Activated naive CD8-positive, alpha-beta T cell treated with anti-CD3 and anti-CD28 coated beads, Interleukin-2, amount 50 U/mL, for 24 hours (primary cell): ENCODE data around the gene RSU1.

ENCODE experiments used
- ATAC-seq: fragments of 150-1000 bp; cut with Tn5 transposase; one replicate; pipeline ENCODE4 v1.10.0; 2021
- DNase-seq: peaks from one replicate; pipeline ENCODE4 v3.0.0; 2021
- H3K27ac Mint-ChIP-seq: one replicate; pipeline ENCODE4 v1.8.0; 2021; ENCODE audit warnings: mild to moderate bottlenecking, mixed read lengths
- H3K27me3 Mint-ChIP-seq: one replicate; pipeline ENCODE4 v1.8.0; 2021; ENCODE audit warnings: mixed read lengths
- H3K36me3 Mint-ChIP-seq: one replicate; pipeline ENCODE4 v1.8.0; 2021; ENCODE audit warnings: low read depth, mixed read lengths
- H3K4me1 Mint-ChIP-seq: one replicate; pipeline ENCODE4 v1.8.0; 2021; ENCODE audit warnings: mixed read lengths
- H3K4me3 Mint-ChIP-seq: one replicate; pipeline ENCODE4 v1.8.0; 2021; ENCODE audit warnings: mild to moderate bottlenecking, moderate library complexity, mixed read lengths
- H3K9me3 Mint-ChIP-seq: one replicate; pipeline ENCODE4 v1.8.0; 2021; ENCODE audit warnings: mixed read lengths

RSU1 gene

GRCh38 chr10:16817125-16818019 lies at the start of gene RSU1:
Gene RSU1 (minus strand): TSS chr10:16817424. CDS start chr10:16817081, 343 bp downstream.
- H3K4me1 Mint-ChIP-seq, result peaks cover 34% of the 10 kb centered on the region
- H3K9me3 Mint-ChIP-seq, result peaks cover 13% of the 10 kb centered on the region
- peaks cover 17% of the 10 kb centered on the region for H3K36me3 Mint-ChIP-seq
- ATAC-seq, result peak; percentile 98
- DNase-seq, result peak; percentile 99
- H3K4me3 Mint-ChIP-seq, result peak within 1 kb of the TSS; percentile 92
- H3K27ac Mint-ChIP-seq, result peak within 1 kb of the TSS; percentile 98
- peaks cover 4% of the 10 kb centered on the region for H3K27me3 Mint-ChIP-seq

- DNase-seq, result no peak
- no peak overlapping the region for H3K27ac Mint-ChIP-seq
Observed at GRCh38 chr10:16866541-16867275, 49.5 kb upstream of the RSU1 start.

GRCh38 chr10:16865766-16866165 lies 48.5 kb upstream of the RSU1 start:
- Mint-ChIP-seq H3K36me3 (peaks cover 2% of the 10 kb centered on the region), H3K9me3 (no peaks in the 10 kb centered on the region), H3K4me3 (no peak overlapping the region), H3K4me1 (no peaks in the 10 kb centered on the region), H3K27me3 (no peaks in the 10 kb centered on the region), H3K27ac (no peak overlapping the region)
- no peak for ATAC-seq
- DNase-seq, result no peak

More at GRCh38 chr10:16866541-16867275, 49.5 kb upstream of the RSU1 start:
- Mint-ChIP-seq H3K4me1 (no peaks in the 10 kb centered on the region), H3K4me3 (no peak overlapping the region), H3K36me3 (peaks cover 2% of the 10 kb centered on the region), H3K9me3 (no peaks in the 10 kb centered on the region), H3K27me3 (no peaks in the 10 kb centered on the region)
- no peak for ATAC-seq

- DNase-seq, result no peak
- Mint-ChIP-seq H3K27me3 (no peaks in the 10 kb centered on the region), H3K4me1 (no peaks in the 10 kb centered on the region), H3K27ac (no peak overlapping the region), H3K36me3 (peaks cover 2% of the 10 kb centered on the region), H3K9me3 (no peaks in the 10 kb centered on the region), H3K4me3 (no peak overlapping the region)
- ATAC-seq, result no peak
Observed at GRCh38 chr10:16863766-16864165, 46.5 kb upstream of the RSU1 start.

GRCh38 chr10:16857419-16857818 lies 40.2 kb upstream of the RSU1 start:
- no peaks in the 10 kb centered on the region for H3K27me3 Mint-ChIP-seq
- no peaks in the 10 kb centered on the region for H3K4me1 Mint-ChIP-seq
- no peak overlapping the region for H3K4me3 Mint-ChIP-seq
- no peak for DNase-seq
- no peaks in the 10 kb centered on the region for H3K36me3 Mint-ChIP-seq
- no peak overlapping the region for H3K27ac Mint-ChIP-seq
- no peaks in the 10 kb centered on the region for H3K9me3 Mint-ChIP-seq
- no peak for ATAC-seq

- no peaks in the 10 kb centered on the region for H3K36me3 Mint-ChIP-seq
- no peaks in the 10 kb centered on the region for H3K4me1 Mint-ChIP-seq
- no peak overlapping the region for H3K4me3 Mint-ChIP-seq
- H3K27me3 Mint-ChIP-seq, result no peaks in the 10 kb centered on the region
- no peak for ATAC-seq
- H3K27ac Mint-ChIP-seq, result no peak overlapping the region
- no peaks in the 10 kb centered on the region for H3K9me3 Mint-ChIP-seq
- DNase-seq, result no peak
Observed at GRCh38 chr10:16856567-16856966, 39.3 kb upstream of the RSU1 start.

GRCh38 chr10:16856092-16856491 lies 38.9 kb upstream of the RSU1 start:
- Mint-ChIP-seq H3K27me3 (no peaks in the 10 kb centered on the region), H3K36me3 (no peaks in the 10 kb centered on the region), H3K4me3 (no peak overlapping the region), H3K4me1 (no peaks in the 10 kb centered on the region), H3K9me3 (no peaks in the 10 kb centered on the region), H3K27ac (no peak overlapping the region)
- no peak for DNase-seq
- ATAC-seq, result no peak

- H3K27ac Mint-ChIP-seq, result no peak overlapping the region
- no peak for ATAC-seq
- H3K9me3 Mint-ChIP-seq, result no peaks in the 10 kb centered on the region
- DNase-seq, result no peak
- H3K4me1 Mint-ChIP-seq, result no peaks in the 10 kb centered on the region
- no peaks in the 10 kb centered on the region for H3K36me3 Mint-ChIP-seq
- H3K27me3 Mint-ChIP-seq, result no peaks in the 10 kb centered on the region
- no peak overlapping the region for H3K4me3 Mint-ChIP-seq
Observed at GRCh38 chr10:16854623-16855022, 37.4 kb upstream of the RSU1 start.

GRCh38 chr10:16853809-16854208 lies 36.6 kb upstream of the RSU1 start:
- no peak for DNase-seq
- Mint-ChIP-seq H3K36me3 (no peaks in the 10 kb centered on the region), H3K4me1 (no peaks in the 10 kb centered on the region), H3K27me3 (no peaks in the 10 kb centered on the region), H3K4me3 (no peak overlapping the region), H3K27ac (no peak overlapping the region), H3K9me3 (no peaks in the 10 kb centered on the region)
- ATAC-seq, result no peak

- Mint-ChIP-seq H3K4me1 (no peaks in the 10 kb centered on the region), H3K36me3 (no peaks in the 10 kb centered on the region), H3K4me3 (no peak overlapping the region), H3K27ac (no peak overlapping the region), H3K9me3 (no peaks in the 10 kb centered on the region), H3K27me3 (no peaks in the 10 kb centered on the region)
- no peak for DNase-seq
- no peak for ATAC-seq
Observed at GRCh38 chr10:16853201-16853600, 36.0 kb upstream of the RSU1 start.

- Mint-ChIP-seq H3K27me3 (no peaks in the 10 kb centered on the region), H3K4me3 (no peak overlapping the region), H3K27ac (no peak overlapping the region), H3K36me3 (no peaks in the 10 kb centered on the region), H3K9me3 (no peaks in the 10 kb centered on the region), H3K4me1 (no peaks in the 10 kb centered on the region)
- DNase-seq (no peak), ATAC-seq (no peak)
Observed at GRCh38 chr10:16852624-16853023, 35.4 kb upstream of the RSU1 start.

GRCh38 chr10:16848562-16849154 lies 31.4 kb upstream of the RSU1 start:
- DNase-seq (no peak), ATAC-seq (no peak)
- Mint-ChIP-seq H3K27me3 (no peaks in the 10 kb centered on the region), H3K4me1 (no peaks in the 10 kb centered on the region), H3K4me3 (no peak overlapping the region), H3K27ac (no peak overlapping the region), H3K36me3 (no peaks in the 10 kb centered on the region), H3K9me3 (no peaks in the 10 kb centered on the region)

GRCh38 chr10:16847644-16848043 lies 30.4 kb upstream of the RSU1 start:
- H3K36me3 Mint-ChIP-seq, result no peaks in the 10 kb centered on the region

GRCh38 chr10:16845248-16845647 lies 28.0 kb upstream of the RSU1 start:
- no peak overlapping the region for H3K4me3 Mint-ChIP-seq
- no peak for DNase-seq
- H3K27ac Mint-ChIP-seq, result no peak overlapping the region
- no peaks in the 10 kb centered on the region for H3K27me3 Mint-ChIP-seq
- ATAC-seq, result no peak
- H3K9me3 Mint-ChIP-seq, result no peaks in the 10 kb centered on the region
- H3K36me3 Mint-ChIP-seq, result no peaks in the 10 kb centered on the region
- H3K4me1 Mint-ChIP-seq, result no peaks in the 10 kb centered on the region

More at GRCh38 chr10:16847644-16848043, 30.4 kb upstream of the RSU1 start:
- no peaks in the 10 kb centered on the region for H3K4me1 Mint-ChIP-seq
- DNase-seq (no peak), ATAC-seq (no peak)
- no peaks in the 10 kb centered on the region for H3K9me3 Mint-ChIP-seq
- no peak overlapping the region for H3K27ac Mint-ChIP-seq
- H3K4me3 Mint-ChIP-seq, result no peak overlapping the region
- H3K27me3 Mint-ChIP-seq, result no peaks in the 10 kb centered on the region
